Measurements from ENCODE around the gene GDPD5. TPM values are rescaled to one million over a fixed set of nuclear protein-coding genes. Genes with fewer than 3 reads are reported as not detected.

Gene GDPD5
- total and polyA plus RNA-seq, 10 of the 15 experiments (the other 5 are each of a cell fraction or from before 2014, with no cell fraction given): 0.10 to 30.0 (median 6.7) TPM

GRCh38 chr11:75567971-75568370 lies 42.2 kb upstream of the GDPD5 start:
- Histone ChIP-seq H3K36me3 (ENCODE audit: control insufficient read depth in 2 of 2, insufficient read depth in 2 of 2, low read length in 1 of 2) (peaks cover 4 to 12% of the 10 kb centered on the region in 2 experiments; a peak in 3 of 4 replicates), H3K27me3 (replicated peaks in 1 of 2; ENCODE audit: control insufficient read depth in 2 of 2, insufficient read depth in 2 of 2, low read length in 1 of 2) (no peaks in the 10 kb centered on the region), H3K9ac (ENCODE audit: control insufficient read depth, insufficient read depth, low read length) (no peak overlapping the region), H4K20me1 (ENCODE audit: control insufficient read depth, insufficient read depth) (no peaks in the 10 kb centered on the region), H3K4me3 (no peak overlapping the region), H3K4me2 (ENCODE audit: control insufficient read depth, insufficient read depth) (no peak overlapping the region), H3K4me1 (ENCODE audit: control insufficient read depth, insufficient read depth, low read length) (peaks cover 2% of the 10 kb centered on the region; the same call in 1 of the 2 replicates), H2AFZ (ENCODE audit: control insufficient read depth, low read depth, low read length) (no peak overlapping the region), H3K9me3 (replicated peaks; ENCODE audit: control insufficient read depth, insufficient read depth, low read length) (no peaks in the 10 kb centered on the region), H3K79me2 (ENCODE audit: control insufficient read depth, insufficient read depth, low read length) (peaks cover 10% of the 10 kb centered on the region), H3K27ac (ENCODE audit: control insufficient read depth, insufficient read depth) (no peak overlapping the region)
- RAD21 ChIA-PET (ENCODE audit: unreplicated experiment): no interaction called here
- WGBS (ENCODE audit: insufficient coverage, insufficient replicate concordance, low lambda C conversion rate, missing lambda C conversion rate): 63% methylated on average over 6 of the region's 6 CpGs
- CTCF ChIA-PET: no interaction called here
- in situ Hi-C loops (cut with MboI): no loop called here
- FAIRE-seq (no peak), DNase-seq (ENCODE audit: low read depth, low spot score) (no peak), ATAC-seq (no peak)
- SMC1A ChIA-PET (ENCODE audit: uncharacterized antibody, unreplicated experiment): no interaction called here
- no peak for TF ChIP-seq EZH2 (IDR thresholded peaks at IDR 0.05; ENCODE audit: borderline replicate concordance, control insufficient read depth, low read depth, low read length)
- TF ChIP-seq ETV6 (conservative IDR thresholded peaks at IDR 0.05 in 1 of 2, IDR thresholded peaks at IDR 0.05 in 1 of 2; ENCODE audit: borderline replicate concordance in 1 of 2, low read depth in 1 of 2): no peak
- no peak for TF ChIP-seq RFX5 (IDR thresholded peaks at IDR 0.05; ENCODE audit: low read depth, low read length)
- no peak for TF ChIP-seq BCL11A (IDR thresholded peaks at IDR 0.05; ENCODE audit: low read depth, low read length)
- no peak for TF ChIP-seq EP300 (IDR thresholded peaks at IDR 0.05; ENCODE audit: borderline replicate concordance in 1 of 2, control insufficient read depth in 1 of 2, low read depth in 2 of 2, low read length in 2 of 2)
- TF ChIP-seq CEBPB (IDR thresholded peaks at IDR 0.05; ENCODE audit: borderline replicate concordance in 1 of 2, low read depth in 2 of 2, low read length in 2 of 2): no peak
- TF ChIP-seq USF1 (IDR thresholded peaks at IDR 0.05; ENCODE audit: borderline replicate concordance, extremely low read length, insufficient read depth, low read depth, low read length): no peak
- TF ChIP-seq TCF7 (IDR thresholded peaks at IDR 0.05; ENCODE audit: borderline replicate concordance): no peak
- no peak for TF ChIP-seq PAX5 (IDR thresholded peaks at IDR 0.05; ENCODE audit: borderline replicate concordance, low read depth, low read length)
- TF ChIP-seq WRNIP1 (IDR thresholded peaks at IDR 0.05; ENCODE audit: borderline replicate concordance, low read depth, low read length): no peak
- no peak for TF ChIP-seq BCLAF1 (IDR thresholded peaks at IDR 0.05)
- POLR2A ChIA-PET: no interaction called here
- intact Hi-C loops (cut with micrococcal nuclease; ENCODE audit: unreplicated experiment): no loop called here
- no TSS peak for BruUV-seq (replicated peaks)
